SK-N-SH treated with all-trans-retinoic acid at 6 μM for 48 hours (cell line): ENCODE results near the gene INSM1.

Experiments
- CREB5 ChIP-seq: fragments of 250-450 bp; sonication (Bioruptor Pico); IDR thresholded peaks from 2 replicates; pipeline ENCODE4 v1.5.1; 2020; ENCODE audit warnings: low read depth, mild to moderate bottlenecking, moderate library complexity
- OSR1 ChIP-seq: fragments of 250-450 bp; sonication (Bioruptor Pico); IDR thresholded peaks from 2 replicates; pipeline ENCODE4 v1.8.0; 2022; ENCODE audit warnings: moderate library complexity, mild to moderate bottlenecking, inconsistent platforms
- RARB ChIP-seq: fragments of 250-450 bp; sonication (Bioruptor Pico); IDR thresholded peaks from 2 replicates; pipeline ENCODE4 v1.8.0; 2021; ENCODE audit warnings: mild to moderate bottlenecking, moderate library complexity
- ZC3H10 ChIP-seq: fragments of 250-450 bp; sonication (Bioruptor Pico); IDR thresholded peaks from 2 replicates; pipeline ENCODE4 v1.5.1; 2021; ENCODE audit warnings: mild to moderate bottlenecking, moderate library complexity
- ZFP3 ChIP-seq: fragments of 250-450 bp; sonication (Bioruptor Pico); IDR thresholded peaks from 2 replicates; pipeline ENCODE4 v1.5.0; 2020; ENCODE audit warnings: mild to moderate bottlenecking, moderate library complexity

GRCh38 chr20:20360464-20360863 lies 7.4 kb upstream of the INSM1 start:
- TF ChIP-seq CREB5 (CRISPR knock-in tag) (no peak), OSR1 (no peak), ZFP3 (CRISPR knock-in tag) (no peak), ZC3H10 (no peak), RARB (no peak)
